SK-N-SH (cell line): ENCODE data around the gene HLF. TPM values are rescaled to one million over a fixed set of nuclear protein-coding genes. Genes with fewer than 3 reads are reported as not detected.

Source experiments
- CTCF ChIA-PET: fragments of 300-600, 350-600 bp; formaldehyde crosslinking; extraction: SDS; loops from one replicate; lab custom pipeline; 2021; lab: Yijun Ruan, JAX
- POLR2A ChIA-PET: fragments of 350-600 bp; sonication (Branson Sonifier 250); formaldehyde crosslinking; extraction: SDS; loops from one replicate; lab custom pipeline; 2020; ENCODE audit warnings: antibody characterized with exemption, inconsistent platforms; lab: Yijun Ruan, JAX
- DNase-seq: peaks from one replicate; pipeline ENCODE4 v3.0.0; 2012
- H2AFZ ChIP-seq: fragments of 200-600 bp; sonication (generic); 2 replicates; pipeline ENCODE4 v1.8.1; 2016; ENCODE audit warnings: antibody characterized with exemption, mild to moderate bottlenecking, low read depth
- H3F3A ChIP-seq: fragments of 200-600 bp; sonication (generic); replicated peaks from 2 replicates; pipeline ENCODE3; 2016; ENCODE audit warnings: antibody characterized with exemption, mild to moderate bottlenecking; ENCODE audit not compliant: insufficient read depth
- H3K27ac ChIP-seq, 2 experiments: fragments of 200-500 bp in 1 of 2; fragments of 200-600 bp in 1 of 2; sonication (Bioruptor generic) in 1 of 2; sonication (generic), shearing (Covaris generic) in 1 of 2; 2 replicates each; pipeline versions ENCODE4 v1.5.1 to v1.6.1; 2014 to 2016; ENCODE audit warnings: low read depth in 2 of 2, inconsistent platforms in 1 of 2, low read length in 1 of 2, mild to moderate bottlenecking in 1 of 2, mixed read lengths in 1 of 2
- H3K27me3 ChIP-seq: fragments of 200-600 bp; sonication (generic), shearing (Covaris generic); 2 replicates; pipeline ENCODE4 v1.6.1; 2016; ENCODE audit warnings: mixed run types; ENCODE audit not compliant: insufficient read depth
- H3K36me3 ChIP-seq, 2 experiments: fragments of 200-500 bp in 1 of 2; fragments of 200-600 bp in 1 of 2; sonication (Bioruptor generic) in 1 of 2; sonication (generic) in 1 of 2; replicated peaks in 1 of 2; 2 replicates each; pipeline versions ENCODE3 to v1.5.1; 2014 to 2016; ENCODE audit warnings: low read length in 1 of 2, mild to moderate bottlenecking in 1 of 2; ENCODE audit not compliant: insufficient read depth in 2 of 2, control insufficient read depth in 1 of 2
- H3K4me1 ChIP-seq, 2 experiments: fragments of 200-500 bp in 1 of 2; fragments of 200-600 bp in 1 of 2; sonication (Bioruptor generic) in 1 of 2; sonication (generic), shearing (Covaris generic) in 1 of 2; 2 replicates each; pipeline versions ENCODE4 v1.5.1 to v1.6.1; 2014 to 2016; ENCODE audit warnings: low read depth in 1 of 2, low read length in 1 of 2, mixed run types in 1 of 2; ENCODE audit not compliant: insufficient read depth in 2 of 2, control insufficient read depth in 1 of 2
- H3K4me2 ChIP-seq: fragments of 200-600 bp; sonication (generic), shearing (Covaris generic); 2 replicates; pipeline ENCODE4 v1.6.1; 2017; ENCODE audit warnings: mixed run types
- H3K4me3 ChIP-seq, 2 experiments: fragments of 200-500 bp in 1 of 2; fragments of 200-600 bp in 1 of 2; sonication (Bioruptor generic) in 1 of 2; sonication (generic), shearing (Covaris generic) in 1 of 2; 2 replicates each; pipeline versions ENCODE4 v1.5.1 to v1.8.1; 2014 to 2016; ENCODE audit warnings: low read depth in 2 of 2, inconsistent platforms in 1 of 2, low read length in 1 of 2, mild to moderate bottlenecking in 1 of 2, mixed read lengths in 1 of 2, moderate library complexity in 1 of 2
- H3K79me2 ChIP-seq: fragments of 200-600 bp; sonication (generic); 2 replicates; pipeline ENCODE4 v1.8.1; 2017; ENCODE audit warnings: mild to moderate bottlenecking; ENCODE audit not compliant: insufficient read depth
- H3K9ac ChIP-seq: fragments of 200-600 bp; sonication (generic); 2 replicates; pipeline ENCODE4 v1.6.1; 2017; ENCODE audit warnings: mixed run types
- H3K9me2 ChIP-seq: fragments of 200-600 bp; sonication (generic); 2 replicates; pipeline ENCODE4 v1.6.1; 2017; ENCODE audit warnings: mixed run types
- H3K9me3 ChIP-seq: fragments of 200-600 bp; sonication (generic); 2 replicates; pipeline ENCODE4 v1.6.1; 2017; ENCODE audit warnings: mixed run types, mild to moderate bottlenecking, moderate library complexity
- H4K20me1 ChIP-seq: fragments of 200-600 bp; sonication (generic); 2 replicates; pipeline ENCODE4 v1.6.1; 2017; ENCODE audit warnings: mild to moderate bottlenecking, mixed run types; ENCODE audit not compliant: insufficient read depth
- CTCF ChIP-seq: fragments of 200-600 bp; sonication (generic); IDR thresholded peaks from 2 replicates; pipeline ENCODE4 v1.6.1; 2017; ENCODE audit warnings: antibody characterized with exemption, mild to moderate bottlenecking, moderate library complexity
- EZH2phosphoT487 ChIP-seq: fragments of 200-600 bp; sonication (generic); IDR thresholded peaks from 2 replicates; pipeline ENCODE4 v1.6.1; 2017; ENCODE audit warnings: low read depth, mixed run types, mild to moderate bottlenecking, antibody characterized with exemption, moderate library complexity, borderline replicate concordance
- GATA2 ChIP-seq: sonication (generic); formaldehyde crosslinking; IDR thresholded peaks from 2 replicates; pipeline ENCODE4 v1.5.0; 2020; ENCODE audit warnings: mild to moderate bottlenecking, missing genetic modification reagents
- MAX ChIP-seq: IDR thresholded peaks from 2 replicates; pipeline ENCODE4 v1.4.0; 2012; ENCODE audit warnings: low read depth
- MXI1 ChIP-seq: IDR thresholded peaks from 2 replicates; pipeline ENCODE4 v1.6.1; 2012; ENCODE audit warnings: mild to moderate bottlenecking, low read depth, low read length, improper control_type of control experiment
- NFIC ChIP-seq: IDR thresholded peaks from 2 replicates; pipeline ENCODE4 v1.4.0; 2012; ENCODE audit warnings: borderline replicate concordance
- REST ChIP-seq: IDR thresholded peaks from 2 replicates; pipeline ENCODE4 v1.6.1; 2012; ENCODE audit warnings: mild to moderate bottlenecking, low read depth, low read length, moderate library complexity
- RFX5 ChIP-seq: IDR thresholded peaks from 2 replicates; pipeline ENCODE4 v1.6.1; 2012; ENCODE audit warnings: mild to moderate bottlenecking, improper control_type of control experiment, low read length
- RXRA ChIP-seq: IDR thresholded peaks from 2 replicates; pipeline ENCODE4 v1.4.0; 2012; ENCODE audit warnings: low read depth, mild to moderate bottlenecking, borderline replicate concordance
- SMC3 ChIP-seq: IDR thresholded peaks from 2 replicates; pipeline ENCODE4 v1.6.1; 2012; ENCODE audit warnings: low read depth, low read length, improper control_type of control experiment
- TCF12 ChIP-seq: IDR thresholded peaks from 2 replicates; pipeline ENCODE4 v1.4.0; 2012
- USF2 ChIP-seq: fragments of 150-350 bp; IDR thresholded peaks from 2 replicates; pipeline ENCODE4 v1.6.1; 2017; ENCODE audit warnings: antibody characterized with exemption, low read length, low read depth, borderline replicate concordance
- YY1 ChIP-seq: IDR thresholded peaks from 2 replicates; pipeline ENCODE4 v1.4.0; 2012; ENCODE audit warnings: low read depth, mild to moderate bottlenecking
- WGBS: methylation state at CpG from one replicate; pipeline ENCODE4 v1.1.6; 2017; ENCODE audit warnings: low lambda C conversion rate; 5-methylcytosine and 5-hydroxymethylcytosine counted together
- polyA plus RNA-seq, 3 experiments: library from polyadenylated mRNA; depleted of rRNA; stranded (reverse); fragments of >200 nt; gene quantifications; 2 replicates each; pipeline ENCODE4 v1.2.3, GENCODE V29; 2012

HLF gene
- polyA plus RNA-seq, 1 of the 3 experiments (the other 2 are of a cell fraction), result 0.03 TPM

- TF ChIP-seq CTCF, result no peak
- no peak for TF ChIP-seq GATA2 (CRISPR knock-in tag)
- no peak for TF ChIP-seq MXI1
- TF ChIP-seq TCF12, result no peak
- no peak for TF ChIP-seq RXRA
Observed at GRCh38 chr17:55261311-55261710, 3.4 kb upstream of the HLF start (continued).

- no peaks in the 10 kb centered on the region for H3K9me3 ChIP-seq
- no peak overlapping the region for H3K9ac ChIP-seq
- peak overlapping the region; percentile 44 to 47; a peak in 2 of 4 replicates for H3K4me3 ChIP-seq
- H4K20me1 ChIP-seq, result no peaks in the 10 kb centered on the region
- H3K9me2 ChIP-seq, result no peaks in the 10 kb centered on the region
- H3F3A ChIP-seq, result peaks cover 4% of the 10 kb centered on the region
- H3K27ac ChIP-seq, result no peak overlapping the region
- H3K27me3 ChIP-seq, result peaks cover 20% of the 10 kb centered on the region
- WGBS, result 59% methylated on average over 31 of the region's 31 CpGs
- ChIA-PET CTCF (interaction anchor here (0.5 to 6.9 kb wide), 13 partner anchors 11 to 360 kb away, joined by 3 to 60 read pairs (median 4); no protein-coding TSS in a partner anchor), POLR2A (interaction anchor here (2.2 kb wide), 1 partner anchor 25 kb away, joined by 8 read pairs; no protein-coding TSS in a partner anchor)
- H2AFZ ChIP-seq, result no peak overlapping the region
- H3K36me3 ChIP-seq, result no peaks in the 10 kb centered on the region
- TF ChIP-seq SMC3 (no peak), USF2 (no peak), MAX (no peak), RFX5 (no peak), YY1 (no peak), EZH2phosphoT487 (no peak), NFIC (no peak), REST (no peak), GATA2 (CRISPR knock-in tag) (no peak)
- peaks cover 0 to 10% of the 10 kb centered on the region in 2 experiments; a peak in 2 of 4 replicates for H3K4me1 ChIP-seq
- peak; percentile 52 for DNase-seq
- H3K79me2 ChIP-seq, result no peaks in the 10 kb centered on the region
- H3K4me2 ChIP-seq, result peak overlapping the region; percentile 74
Observed at GRCh38 chr17:55263569-55264277, 1.0 kb upstream of the HLF start.
